ENCODE results near the gene LOXL4.

LOXL4 gene

DNA sequence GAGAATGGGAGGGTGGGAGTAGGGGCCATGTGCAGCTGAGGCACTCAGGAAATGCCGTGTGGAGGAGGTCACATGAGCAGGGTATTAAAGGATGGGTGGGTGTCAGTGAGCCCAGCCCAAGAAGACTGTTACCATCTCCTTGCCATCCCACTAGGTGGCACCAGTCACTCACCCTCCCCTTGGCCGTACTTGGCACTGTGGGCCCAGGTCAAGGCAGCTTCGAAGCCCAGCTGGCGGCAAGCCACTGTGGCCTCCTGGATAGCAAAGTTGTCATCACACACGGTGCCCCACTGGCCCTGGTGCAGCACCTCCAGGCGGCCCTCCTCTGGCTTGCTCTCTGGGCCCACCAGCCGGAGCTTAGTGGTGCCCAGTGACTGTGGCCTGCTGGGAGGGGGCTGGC, 5.4 kb downstream of the LOXL4 start:
- peak in 1 of 2 experiments; percentile 27 for DNase-seq

DNA sequence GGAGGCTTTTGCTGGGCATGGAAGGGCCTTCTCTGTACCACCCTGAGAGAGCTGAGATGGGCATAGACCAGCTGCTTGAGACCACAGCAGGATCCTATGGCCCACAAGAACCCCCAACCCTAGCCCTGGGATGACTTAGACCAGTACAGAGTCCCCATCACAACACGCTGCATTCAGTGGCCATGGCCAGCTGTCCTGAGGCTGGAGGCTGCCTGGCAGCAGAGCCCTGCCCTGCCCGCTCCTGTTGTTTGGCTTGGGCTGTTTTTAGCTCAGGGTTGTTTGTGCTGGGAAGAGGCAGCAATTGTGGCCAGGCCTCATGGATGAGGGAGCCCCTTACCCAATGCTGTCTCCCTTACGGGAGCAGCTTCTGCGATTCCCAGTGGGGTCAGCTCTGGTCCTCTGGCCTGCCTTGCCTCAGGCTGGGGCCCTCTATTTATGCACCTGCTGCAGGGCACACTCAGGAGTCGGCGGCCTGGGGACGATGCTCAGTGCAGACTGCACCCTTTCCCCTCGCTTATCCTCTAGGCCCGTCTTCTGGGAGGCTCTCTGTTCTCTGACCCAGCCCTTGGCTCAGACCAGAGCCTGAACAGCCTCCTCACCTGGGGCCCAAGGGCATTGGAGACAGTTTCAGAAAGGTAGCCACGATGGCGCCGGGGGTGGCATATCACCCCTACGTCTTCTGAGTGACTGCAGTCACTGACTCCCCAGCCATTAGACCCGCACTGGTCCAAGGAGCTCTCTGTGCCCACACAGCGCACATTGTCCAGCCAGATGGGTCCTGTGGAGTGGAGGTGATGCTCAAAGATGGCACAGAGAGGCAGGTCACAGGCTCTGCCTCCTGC, 6.3 kb downstream of the LOXL4 start:
- no peak for DNase-seq

DNA sequence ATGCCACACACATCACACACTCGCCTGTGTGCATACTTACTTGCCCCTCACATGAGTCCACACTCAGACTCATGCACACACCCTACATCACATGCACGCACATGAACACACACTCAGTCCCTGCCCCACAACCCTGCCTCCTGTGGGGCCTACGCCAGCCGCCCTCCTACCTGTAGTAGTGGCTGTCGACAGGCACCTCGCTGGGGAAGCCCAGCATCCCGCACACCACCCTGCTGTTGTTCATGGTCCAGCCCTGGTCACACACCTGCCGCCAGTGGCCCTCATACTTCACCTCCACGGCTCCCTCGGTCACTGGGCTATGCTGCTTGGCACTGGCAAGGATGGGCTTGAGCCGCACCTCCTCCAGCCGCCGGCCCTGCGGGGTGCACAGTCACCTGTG, 7.2 kb downstream of the LOXL4 start:
- no peak for DNase-seq

DNA sequence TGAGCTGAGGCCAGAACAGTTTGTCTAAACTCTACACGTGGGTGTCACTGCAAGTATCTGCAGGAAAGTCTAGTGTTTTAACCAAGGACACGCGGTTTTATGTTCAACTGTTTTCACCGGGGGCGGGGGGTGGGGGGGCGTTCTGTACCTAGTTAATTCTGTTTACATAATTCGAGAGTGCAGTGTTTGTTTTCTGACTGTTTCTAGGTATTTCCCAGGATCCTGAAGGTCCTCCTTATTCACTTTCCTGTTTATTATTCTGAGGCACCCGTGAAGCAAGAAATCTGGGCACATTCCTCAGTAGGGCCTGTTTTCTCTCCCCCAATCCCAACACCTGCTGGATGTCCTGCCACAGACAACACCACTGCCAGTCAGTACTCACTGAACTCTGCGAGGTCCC, 7.6 kb downstream of the LOXL4 start:
- DNase-seq: no peak

DNA sequence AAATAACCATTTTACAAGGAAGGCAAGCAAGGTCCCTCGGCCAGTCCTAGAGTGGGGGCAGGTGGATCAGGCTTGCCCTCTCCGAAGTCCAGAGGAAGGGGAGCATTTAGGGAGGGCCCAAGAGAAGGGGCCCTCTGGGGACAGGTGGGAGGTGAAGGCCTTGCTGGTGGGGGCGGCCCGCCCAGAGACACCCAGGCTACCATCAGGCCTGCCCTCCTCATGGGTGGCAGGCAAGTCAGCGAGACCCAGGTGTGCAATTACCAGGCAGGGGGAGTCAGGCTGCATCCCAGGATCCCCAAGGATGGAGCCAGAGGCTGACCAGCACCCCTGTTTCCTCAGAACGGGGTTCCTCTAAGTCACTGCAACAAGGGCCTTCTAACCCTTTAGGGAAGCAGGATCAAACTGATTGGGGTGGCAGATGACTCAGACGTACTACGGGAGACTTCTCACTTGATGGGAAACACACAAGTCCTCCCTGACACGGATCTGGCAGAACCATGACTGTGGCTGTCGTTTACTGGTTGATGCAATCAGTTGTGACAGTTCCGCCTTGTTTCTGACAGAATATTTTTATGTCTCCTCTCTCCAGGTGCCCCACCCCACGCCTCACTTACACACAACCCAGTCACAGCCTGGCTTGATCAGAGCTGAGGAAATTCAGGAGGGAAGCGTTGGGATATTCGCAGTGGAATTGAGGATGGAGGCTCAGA, 8.2 kb downstream of the LOXL4 start:
- DNase-seq: no peak

DNA sequence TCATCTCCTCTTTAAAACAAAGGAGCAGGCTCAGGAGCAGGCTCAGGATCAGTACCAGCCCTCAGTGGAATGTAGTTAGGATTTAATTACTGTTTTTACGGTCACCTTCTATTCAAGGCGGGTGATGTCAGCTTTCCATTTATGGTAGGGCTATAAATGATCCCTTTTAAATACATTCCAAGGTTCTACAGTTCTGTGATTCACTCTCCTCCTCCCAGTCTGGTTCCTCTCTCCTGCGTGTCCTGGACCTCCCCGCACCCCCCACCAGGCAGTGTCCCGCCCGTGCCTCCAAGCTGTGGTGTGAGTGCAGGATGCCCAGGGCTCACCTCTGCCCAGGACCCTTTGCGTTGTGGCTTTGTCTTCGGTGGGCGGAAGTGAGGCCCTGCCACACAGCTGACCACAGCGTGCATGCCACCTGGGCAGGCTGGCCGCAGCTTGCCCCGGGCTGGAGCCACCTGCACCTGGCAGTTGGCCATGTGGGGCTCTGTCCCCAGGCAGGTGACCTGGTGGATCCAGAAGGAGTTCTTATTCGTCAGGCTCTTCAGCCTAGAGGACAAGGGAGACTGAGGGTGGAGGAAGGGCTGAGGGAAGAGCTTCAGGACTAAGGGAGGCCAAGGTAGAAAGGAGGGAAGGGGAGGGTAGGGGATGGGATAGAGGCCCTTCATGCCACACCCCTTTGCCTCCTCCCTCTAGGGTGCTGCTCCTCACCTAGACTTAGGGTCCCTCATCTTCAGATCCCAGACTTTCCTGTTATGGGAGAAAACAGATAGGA, 9.1 kb downstream of the LOXL4 start:
- DNase-seq: no peak

DNA sequence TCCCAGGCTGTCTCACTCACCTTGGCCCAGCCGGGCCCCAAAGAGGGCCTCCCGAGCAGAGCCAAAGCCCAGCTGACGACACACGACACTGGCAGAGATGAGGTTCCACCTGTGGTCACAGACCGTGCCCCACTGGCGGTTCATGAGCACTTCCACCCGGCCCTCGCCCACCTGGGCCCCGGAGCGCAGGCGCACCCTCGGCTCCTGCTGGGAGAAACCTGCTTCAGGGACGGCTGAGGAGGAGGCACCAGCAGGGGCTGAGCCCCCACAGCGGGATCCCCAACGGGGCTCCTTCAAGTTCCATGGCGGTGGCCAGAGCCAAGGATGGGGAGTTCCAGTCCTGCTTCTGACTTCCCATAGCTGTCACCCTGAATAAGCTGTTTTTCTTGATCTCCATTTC, 10.0 kb downstream of the LOXL4 start:
- DNase-seq: no peak

DNA sequence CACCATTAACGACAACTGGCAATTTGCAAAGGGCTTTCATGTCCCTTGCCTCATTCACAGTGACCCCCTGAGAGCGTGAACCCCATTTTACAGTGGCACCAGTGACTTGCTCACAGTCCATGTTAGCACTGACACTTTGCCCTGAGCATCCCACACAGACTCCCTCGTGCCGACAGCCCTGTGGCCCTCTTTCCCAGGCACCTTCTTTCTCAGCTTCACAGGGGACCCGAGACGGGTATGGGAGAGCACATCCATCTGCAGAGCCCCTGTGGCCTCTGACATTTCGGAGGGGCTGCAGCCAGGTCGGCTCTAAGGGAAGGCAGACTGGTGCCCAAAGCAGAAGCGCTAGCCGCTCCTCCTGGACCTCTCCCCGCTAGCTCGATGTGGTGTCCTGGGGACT, 10.8 kb downstream of the LOXL4 start:
- no peak for DNase-seq

DNA sequence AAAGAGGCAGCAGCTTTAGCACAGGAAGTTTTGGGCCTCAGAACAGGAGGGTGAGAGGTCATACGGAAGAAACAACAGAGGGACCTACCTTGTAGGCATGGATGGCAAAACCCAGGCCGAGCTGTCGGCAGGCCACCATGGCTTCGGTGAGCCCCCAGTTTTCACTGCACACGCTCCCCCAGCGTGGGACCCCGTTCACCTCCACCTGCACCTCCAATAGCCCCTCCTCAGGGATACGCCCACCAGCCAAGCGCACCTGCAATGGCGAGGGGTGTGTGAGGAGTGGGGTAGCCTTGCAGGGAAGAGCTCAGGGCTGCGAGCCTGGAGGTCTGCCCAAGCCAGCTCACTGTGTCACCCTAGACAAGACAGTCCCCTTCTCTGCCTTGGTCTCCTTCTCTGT, 11.3 kb downstream of the LOXL4 start:
- DNase-seq: no peak

DNA sequence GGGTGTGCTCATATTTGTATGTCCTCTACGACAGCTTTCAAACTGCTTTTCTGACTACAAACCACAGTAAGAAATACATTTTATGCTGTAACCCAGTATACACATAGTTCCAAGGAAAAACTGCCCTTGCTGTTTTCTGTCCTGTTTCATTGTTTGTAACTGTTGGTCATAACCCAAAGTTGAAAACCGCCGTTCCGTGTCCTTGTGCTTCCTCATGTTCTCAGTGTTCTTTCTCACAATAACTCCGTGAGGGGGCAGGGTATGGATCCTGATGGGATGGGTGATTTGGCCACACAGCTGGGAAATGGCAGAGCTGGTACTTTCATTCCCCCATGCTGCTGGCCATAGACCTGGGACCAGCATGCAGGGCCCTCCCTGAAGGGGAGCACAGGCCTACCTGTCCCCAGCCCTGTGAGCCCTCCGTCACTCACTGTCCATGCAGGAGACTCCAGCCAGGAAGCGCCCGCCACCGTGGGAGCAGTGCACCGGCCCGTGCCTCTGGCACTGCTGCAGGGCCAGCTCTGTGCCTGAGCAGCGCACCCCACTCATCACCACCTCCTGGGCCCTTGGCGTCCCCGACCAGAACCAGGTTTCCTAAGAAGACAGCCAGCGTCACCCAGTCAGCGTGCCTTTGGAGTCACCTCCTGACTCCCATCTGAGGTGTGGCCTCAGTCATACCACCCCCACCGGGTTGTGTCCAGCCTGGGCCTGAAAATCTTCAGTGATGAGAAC, 12.7 kb downstream of the LOXL4 start:
- DNase-seq: no peak

DNA sequence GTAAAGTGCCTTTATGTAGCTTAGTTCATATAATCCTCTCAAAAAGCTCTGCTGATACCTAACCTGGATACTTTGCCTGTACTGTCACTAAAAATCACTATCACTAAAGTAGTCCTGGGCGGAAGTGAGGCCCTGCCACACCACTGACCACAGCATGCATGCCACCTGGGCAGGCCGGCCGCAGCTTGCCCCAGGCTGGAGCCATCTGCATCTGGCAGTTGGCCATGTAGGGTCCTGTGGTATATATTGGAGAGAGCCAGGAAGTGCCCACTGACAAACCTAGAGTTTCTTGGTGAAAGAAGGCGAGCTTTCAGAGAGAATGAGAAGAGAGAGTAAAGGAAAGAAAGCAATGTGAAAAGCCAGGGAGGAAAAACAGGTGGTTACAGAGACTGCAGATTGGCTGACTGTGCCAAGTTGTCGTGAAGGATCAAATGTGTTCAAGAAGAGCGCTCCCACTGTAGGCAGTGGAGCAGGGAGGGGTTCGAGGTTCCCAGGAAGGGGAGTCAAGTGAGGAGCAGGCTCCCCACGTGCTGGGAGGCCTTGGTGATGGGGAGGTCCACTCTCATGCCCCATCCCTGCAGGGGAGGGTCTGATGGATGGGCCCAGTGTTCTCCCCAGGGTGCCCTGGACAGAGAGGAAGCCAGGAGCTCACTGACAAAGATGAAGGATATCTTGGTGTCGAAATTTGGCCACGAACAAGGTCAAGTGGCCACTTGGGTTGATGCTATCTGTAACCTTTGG, 13.6 kb downstream of the LOXL4 start:
- no peak for DNase-seq

DNA sequence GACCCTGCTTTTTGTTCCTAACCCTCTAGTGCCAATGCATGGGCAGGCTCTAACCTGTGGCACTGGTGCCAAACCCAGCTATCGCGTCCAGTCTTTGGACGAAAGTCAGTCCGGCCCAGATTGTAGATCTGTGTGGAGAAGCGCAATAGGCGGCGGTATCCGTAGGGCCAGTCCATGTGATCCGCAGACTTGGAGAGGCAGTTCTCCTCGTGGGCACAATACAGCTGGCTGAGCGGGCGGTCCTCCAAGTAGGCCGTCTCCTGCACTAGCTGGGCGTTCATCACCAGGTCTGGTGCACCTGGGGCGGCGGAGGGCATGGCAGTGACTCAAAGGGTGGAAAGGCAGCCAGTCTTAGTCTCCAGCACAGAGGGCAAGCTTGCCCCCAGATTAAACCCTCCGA, 14.5 kb downstream of the LOXL4 start:
- no peak for DNase-seq

DNA sequence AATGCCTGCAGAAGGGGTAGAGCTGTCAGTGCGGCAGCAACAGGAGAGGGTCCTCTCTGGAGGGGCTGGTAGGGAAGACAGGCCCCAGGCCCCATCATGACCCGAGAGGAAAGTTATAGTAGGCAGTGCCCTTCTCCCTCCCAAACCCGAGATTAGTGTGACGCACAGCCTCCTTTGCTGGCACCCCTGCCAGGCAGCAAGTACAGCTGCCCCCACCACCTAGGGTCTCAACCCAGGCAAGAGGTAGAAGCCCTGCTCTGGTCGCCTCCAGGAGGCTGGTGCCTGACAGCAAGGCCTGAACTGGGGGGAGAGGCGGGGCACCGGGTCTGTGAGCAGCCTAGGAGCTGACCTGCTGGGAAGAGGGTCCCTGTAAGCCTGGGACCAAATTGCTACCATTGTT, 15.5 kb downstream of the LOXL4 start:
- no peak for DNase-seq

DNA sequence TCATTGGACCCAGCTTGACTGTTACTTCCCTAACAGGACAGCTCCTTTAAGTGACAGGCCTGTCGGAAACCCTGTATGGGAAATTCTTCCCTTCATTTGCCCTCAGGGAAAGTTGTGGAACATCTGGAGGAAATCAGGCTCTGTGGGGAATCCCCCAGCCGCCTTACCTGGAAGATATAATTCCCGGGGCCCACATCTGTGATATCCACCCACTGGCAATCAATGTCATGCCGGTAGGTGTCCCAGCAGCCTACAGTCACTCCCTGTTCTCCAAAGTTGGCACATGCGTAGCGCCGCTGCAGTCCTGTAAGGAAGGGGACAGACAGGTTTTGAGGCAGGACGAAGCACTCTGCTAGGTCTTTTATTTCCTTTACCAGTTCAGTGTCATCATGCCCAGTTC, 16.6 kb downstream of the LOXL4 start:
- no peak for DNase-seq

DNA sequence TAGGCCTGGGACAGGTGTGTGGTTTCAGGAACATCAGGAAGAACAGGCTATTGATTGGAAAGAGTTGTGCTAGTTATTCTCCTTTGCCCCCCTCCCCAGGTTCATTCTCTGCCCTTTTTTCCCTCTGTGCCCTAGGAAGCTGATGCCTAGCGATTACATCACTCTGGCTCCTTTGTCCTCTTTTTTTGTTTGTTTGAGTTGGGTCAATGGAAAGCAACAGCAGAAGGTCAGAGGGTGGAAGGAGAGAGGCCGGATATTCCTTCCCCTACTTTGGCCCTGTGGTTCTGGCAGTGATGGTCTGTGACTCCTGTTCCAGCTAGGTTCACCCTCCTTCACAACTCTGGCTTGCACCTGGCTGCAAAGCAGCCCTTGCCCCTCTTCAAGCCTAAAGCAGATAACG, 18.9 kb downstream of the LOXL4 start:
- DNase-seq: no peak

DNA sequence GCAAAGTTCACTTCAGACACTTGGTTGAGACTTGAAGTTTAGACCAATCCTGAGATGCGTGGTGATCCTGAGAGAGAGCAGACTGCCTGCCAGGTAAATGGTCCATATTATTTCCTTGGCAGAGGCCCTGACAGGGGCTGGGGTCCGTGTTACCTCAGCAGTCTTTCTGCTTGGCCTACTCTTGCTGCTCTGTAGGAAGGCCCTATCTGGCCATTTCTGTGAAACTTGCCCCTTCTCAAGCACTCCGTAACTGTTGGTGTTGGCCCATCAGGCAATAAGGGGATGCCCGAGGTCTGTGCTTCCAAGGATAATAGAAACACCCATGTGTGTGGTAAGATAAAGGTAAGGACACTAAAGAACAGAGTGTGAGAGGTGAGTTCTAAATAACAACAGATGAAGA, 20.0 kb downstream of the LOXL4 start:
- DNase-seq: no peak

DNA sequence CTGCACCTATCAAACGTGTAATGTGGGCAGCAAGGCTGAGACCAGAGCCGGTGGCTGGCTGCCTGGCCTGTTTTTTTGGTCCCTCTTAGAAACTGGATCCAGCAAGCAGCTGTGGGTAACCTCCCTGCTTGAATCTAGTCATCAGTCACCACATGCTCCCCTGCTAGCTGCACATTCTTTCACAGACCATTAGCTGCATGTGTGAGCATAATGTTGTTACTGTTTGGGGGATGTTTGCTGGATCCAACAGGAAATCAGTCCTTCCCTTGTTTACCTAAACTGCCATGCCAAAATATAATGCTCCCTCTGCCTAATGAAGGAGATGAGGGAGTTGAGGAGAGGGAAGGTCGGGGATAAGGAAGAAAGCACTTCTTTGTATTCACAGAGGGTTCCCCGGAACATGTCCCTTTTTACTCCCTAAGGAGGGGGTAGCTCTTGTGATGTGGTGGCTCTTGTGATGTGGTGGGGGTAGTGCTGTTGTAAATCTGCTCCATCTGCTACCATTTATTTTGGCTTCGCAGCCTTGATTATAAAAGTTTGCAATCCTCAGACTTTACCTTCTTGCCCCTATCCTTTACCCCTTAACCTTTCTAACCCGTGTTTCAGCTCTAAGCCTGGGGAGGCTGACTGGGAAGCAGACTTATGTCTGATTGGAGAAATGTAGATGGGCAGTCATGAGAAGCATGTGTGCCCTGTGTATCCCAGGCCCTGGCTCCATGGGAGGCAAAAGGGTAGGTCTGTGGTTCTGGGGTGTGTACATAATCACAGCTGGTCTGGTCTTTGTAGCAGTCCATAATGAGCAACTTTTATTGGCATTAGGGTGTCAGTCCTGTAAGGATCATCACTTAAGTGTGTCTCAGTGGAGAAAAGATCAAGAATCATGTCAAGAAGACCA, 20.8 kb downstream of the LOXL4 start:
- DNase-seq: no peak

DNA sequence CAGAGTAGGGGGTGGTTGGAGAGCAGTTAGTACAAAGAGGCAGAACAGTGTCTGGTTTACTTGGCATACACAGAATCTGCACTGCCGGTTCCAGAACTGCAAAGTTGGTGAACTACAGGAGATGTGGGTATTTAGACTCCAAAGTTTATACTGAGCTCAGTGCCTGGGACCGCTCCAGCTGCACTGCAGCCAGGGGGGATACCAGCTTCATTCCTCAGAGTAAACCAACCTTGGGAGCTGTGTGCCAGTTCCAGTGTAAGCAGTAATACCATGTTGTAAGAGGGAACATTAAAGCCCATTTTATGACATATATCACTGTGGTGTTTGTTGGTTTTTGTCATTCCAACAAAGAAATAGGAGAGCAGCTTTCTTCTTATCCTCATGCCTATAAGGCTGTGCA, 23.4 kb downstream of the LOXL4 start:
- no peak for DNase-seq

DNA sequence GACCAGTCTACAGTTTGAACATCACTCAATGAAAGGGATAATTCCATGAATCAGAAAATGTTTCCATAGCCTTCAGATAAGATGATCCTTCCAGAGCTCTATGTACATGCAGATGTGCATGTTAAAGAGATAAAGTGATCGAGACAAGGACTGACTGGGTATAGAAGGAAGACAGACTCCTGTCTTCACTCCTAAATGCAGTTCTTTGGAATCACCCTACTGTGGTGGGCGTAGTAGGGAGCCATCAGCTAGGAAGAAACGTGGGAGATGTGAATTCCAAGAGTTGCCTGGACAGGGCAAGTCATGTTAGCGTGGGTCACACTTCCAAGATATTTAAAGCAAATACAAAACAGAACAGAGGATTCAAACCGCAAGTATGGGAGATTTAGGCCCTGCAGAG, 23.9 kb downstream of the LOXL4 start:
- no peak for DNase-seq

DNA sequence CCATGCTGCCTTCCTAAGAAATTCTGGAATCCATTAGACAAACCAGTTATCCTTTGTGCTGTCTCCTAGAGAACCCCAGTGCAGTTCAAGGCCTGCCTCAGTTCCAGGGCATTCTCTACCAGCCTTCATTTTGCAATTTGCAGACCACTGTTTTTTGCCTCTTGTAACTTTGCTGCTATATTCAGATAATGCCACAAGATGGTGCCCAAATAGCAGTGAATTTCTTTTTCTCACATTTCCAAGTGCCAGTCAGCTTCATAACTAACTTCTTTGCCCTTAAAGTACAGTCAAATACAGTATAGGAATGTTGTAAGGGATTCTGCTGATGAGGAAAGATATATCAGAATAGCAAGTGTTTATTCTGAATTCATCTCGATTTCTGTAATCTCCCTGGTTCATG, 25.2 kb downstream of the LOXL4 start:
- peak in 1 of 2 experiments; percentile 21 for DNase-seq

DNA sequence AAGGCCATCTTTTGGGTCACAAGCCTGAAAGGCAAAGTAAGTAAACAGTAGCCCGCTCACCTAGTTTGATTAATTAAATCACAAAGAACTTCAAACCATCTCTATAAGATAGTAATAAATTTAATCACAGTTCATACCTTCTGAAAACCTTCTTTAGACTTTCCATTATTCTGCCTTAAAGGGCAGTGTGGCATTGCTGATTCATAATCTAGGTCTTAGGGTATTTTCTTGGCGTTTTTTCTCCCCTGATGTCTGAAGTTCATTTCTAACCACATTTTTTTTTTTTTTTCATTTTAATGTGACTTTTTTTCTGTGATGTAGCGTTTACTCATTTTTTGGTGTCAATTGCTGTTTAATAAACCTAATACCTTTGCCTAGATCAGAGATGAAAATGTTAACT, 27.5 kb downstream of the LOXL4 start:
- no peak for DNase-seq
